ENCODE results near the gene RCOR1. TPM values are rescaled to one million over a fixed set of nuclear protein-coding genes. Genes with fewer than 3 reads are reported as not detected.

RCOR1 gene
- total and polyA plus RNA-seq, 2 donors (not counting 1 experiment from before 2014, with no cell fraction given): 8.7 to 37.1 TPM

GRCh38 chr14:102690509-102691286, 98.2 kb downstream of the RCOR1 start:
- Histone ChIP-seq H3K27me3 (replicated peaks in 1 of 4; ENCODE audit: control extremely low read depth in 1 of 4, control insufficient read depth in 3 of 4, insufficient read depth in 4 of 4, low read length in 3 of 4) (no peaks in the 10 kb centered on the region), H4K20me1 (ENCODE audit: control insufficient read depth, insufficient read depth, low read length, poor library complexity, severe bottlenecking) (peaks cover 43% of the 10 kb centered on the region), H3K4me1 (ENCODE audit: control insufficient read depth in 2 of 2, insufficient read depth in 2 of 2, low read length in 2 of 2) (peaks cover 11 to 17% of the 10 kb centered on the region in 2 donors), H3K27ac (ENCODE audit: low read length in 2 of 2) (no peak overlapping the region), H3K79me2 (ENCODE audit: control insufficient read depth, insufficient read depth, low read length) (peaks cover 40% of the 10 kb centered on the region), H3K4me2 (replicated peaks; ENCODE audit: low read depth, low read length, poor library complexity, severe bottlenecking) (no peak overlapping the region), H3K9me3 (ENCODE audit: control extremely low read depth in 1 of 3, control insufficient read depth in 2 of 3, insufficient read depth in 1 of 3, low read length in 2 of 3) (no peaks in the 10 kb centered on the region), H2AFZ (ENCODE audit: insufficient read depth, low read depth, low read length, poor library complexity, severe bottlenecking) (no peak overlapping the region), H3K4me3 (ENCODE audit: control extremely low read depth in 1 of 5, extremely low read depth in 1 of 5, insufficient read depth in 1 of 5, low read depth in 2 of 5, low read length in 4 of 5) (no peak overlapping the region), H3K36me3 (replicated peaks in 1 of 2; ENCODE audit: control extremely low read depth in 1 of 2, control insufficient read depth in 1 of 2, extremely low read depth in 1 of 2, insufficient read depth in 2 of 2, low read length in 1 of 2) (no peaks in the 10 kb centered on the region), H3K9ac (ENCODE audit: low read length) (no peak overlapping the region)
- ATAC-seq (ENCODE audit: low read depth) (no peak), DNase-seq (no peak)
- no CpG with 5 or more reads among the region's 11 CpGs for WGBS (ENCODE audit: insufficient coverage)
- CTCF ChIA-PET: interaction anchor here (0.7 to 1.6 kb wide), 5 partner anchors 8 to 414 kb away, joined by 3 to 5 read pairs (median 3); no protein-coding TSS in a partner anchor
- Mint-ChIP-seq H3K4me1 (peaks cover 41% of the 10 kb centered on the region), H3K9me3 (ENCODE audit: insufficient read depth) (no peaks in the 10 kb centered on the region), H3K27ac (no peak overlapping the region), H3K4me3 (no peak overlapping the region), H3K27me3 (no peaks in the 10 kb centered on the region)
- POLR2A ChIA-PET: no interaction called here
- TF ChIP-seq EZH2 (IDR thresholded peaks at IDR 0.05; ENCODE audit: borderline replicate concordance, insufficient read depth, low read depth, low read length, poor library complexity, severe bottlenecking) (no peak), CTCF (IDR thresholded peaks at IDR 0.05) (no peak)
- intact Hi-C loops (cut with micrococcal nuclease): loop anchor here (5.0 to 10.0 kb wide), 4 partner anchors 98 to 494 kb away; partner anchors contain the start of gene RCOR1

- Mint-ChIP-seq H3K4me3 (no peak overlapping the region), H3K4me1 (peaks cover 45% of the 10 kb centered on the region), H3K27me3 (no peaks in the 10 kb centered on the region), H3K9me3 (ENCODE audit: insufficient read depth) (no peaks in the 10 kb centered on the region), H3K27ac (no peak overlapping the region)
- H3K4me1 ChIP-seq (ENCODE audit: control insufficient read depth in 2 of 2, insufficient read depth in 2 of 2, low read length in 2 of 2): peaks cover 11 to 17% of the 10 kb centered on the region in 2 donors
- intact Hi-C loops (cut with micrococcal nuclease): loop anchor here (5.0 to 10.0 kb wide), 4 partner anchors 99 to 493 kb away; partner anchors contain the start of gene RCOR1
- TF ChIP-seq CTCF (IDR thresholded peaks at IDR 0.05) (no peak), EZH2 (IDR thresholded peaks at IDR 0.05; ENCODE audit: borderline replicate concordance, insufficient read depth, low read depth, low read length, poor library complexity, severe bottlenecking) (no peak)
- WGBS (ENCODE audit: insufficient coverage): no CpG with 5 or more reads among the region's 2 CpGs
- ChIA-PET CTCF (interaction anchor here (1.0 to 1.4 kb wide), 2 partner anchors 10 to 96 kb away, joined by 3 to 4 read pairs; no protein-coding TSS in a partner anchor), POLR2A (no interaction called here)
- no peak overlapping the region for H2AFZ ChIP-seq (ENCODE audit: insufficient read depth, low read depth, low read length, poor library complexity, severe bottlenecking)
- no peak overlapping the region for H3K4me2 ChIP-seq (replicated peaks; ENCODE audit: low read depth, low read length, poor library complexity, severe bottlenecking)
- ATAC-seq (ENCODE audit: low read depth): no peak
- H3K9me3 ChIP-seq (ENCODE audit: control extremely low read depth in 1 of 3, control insufficient read depth in 2 of 3, insufficient read depth in 1 of 3, low read length in 2 of 3): no peaks in the 10 kb centered on the region
- H3K79me2 ChIP-seq (ENCODE audit: control insufficient read depth, insufficient read depth, low read length): peaks cover 42% of the 10 kb centered on the region
- H4K20me1 ChIP-seq (ENCODE audit: control insufficient read depth, insufficient read depth, low read length, poor library complexity, severe bottlenecking): peaks cover 48% of the 10 kb centered on the region
- no peaks in the 10 kb centered on the region for H3K27me3 ChIP-seq (replicated peaks in 1 of 4; ENCODE audit: control extremely low read depth in 1 of 4, control insufficient read depth in 3 of 4, insufficient read depth in 4 of 4, low read length in 3 of 4)
- no peak overlapping the region for H3K9ac ChIP-seq (ENCODE audit: low read length)
- H3K27ac ChIP-seq (ENCODE audit: low read length in 2 of 2): no peak overlapping the region
- H3K4me3 ChIP-seq (ENCODE audit: control extremely low read depth in 1 of 5, extremely low read depth in 1 of 5, insufficient read depth in 1 of 5, low read depth in 2 of 5, low read length in 4 of 5): no peak overlapping the region
- no peak for DNase-seq
- no peaks in the 10 kb centered on the region for H3K36me3 ChIP-seq (replicated peaks in 1 of 2; ENCODE audit: control extremely low read depth in 1 of 2, control insufficient read depth in 1 of 2, extremely low read depth in 1 of 2, insufficient read depth in 2 of 2, low read length in 1 of 2)
Measured at GRCh38 chr14:102691763-102692162, 99.3 kb downstream of the RCOR1 start.

Measured in B cell (primary cell).